ENCODE results near the gene CCDC149. TPM values are rescaled to one million over a fixed set of nuclear protein-coding genes. Genes with fewer than 3 reads are reported as not detected.

The CCDC149 gene
- total RNA-seq, 1 experiment from 2014 or later, result 8.9 TPM

DNA sequence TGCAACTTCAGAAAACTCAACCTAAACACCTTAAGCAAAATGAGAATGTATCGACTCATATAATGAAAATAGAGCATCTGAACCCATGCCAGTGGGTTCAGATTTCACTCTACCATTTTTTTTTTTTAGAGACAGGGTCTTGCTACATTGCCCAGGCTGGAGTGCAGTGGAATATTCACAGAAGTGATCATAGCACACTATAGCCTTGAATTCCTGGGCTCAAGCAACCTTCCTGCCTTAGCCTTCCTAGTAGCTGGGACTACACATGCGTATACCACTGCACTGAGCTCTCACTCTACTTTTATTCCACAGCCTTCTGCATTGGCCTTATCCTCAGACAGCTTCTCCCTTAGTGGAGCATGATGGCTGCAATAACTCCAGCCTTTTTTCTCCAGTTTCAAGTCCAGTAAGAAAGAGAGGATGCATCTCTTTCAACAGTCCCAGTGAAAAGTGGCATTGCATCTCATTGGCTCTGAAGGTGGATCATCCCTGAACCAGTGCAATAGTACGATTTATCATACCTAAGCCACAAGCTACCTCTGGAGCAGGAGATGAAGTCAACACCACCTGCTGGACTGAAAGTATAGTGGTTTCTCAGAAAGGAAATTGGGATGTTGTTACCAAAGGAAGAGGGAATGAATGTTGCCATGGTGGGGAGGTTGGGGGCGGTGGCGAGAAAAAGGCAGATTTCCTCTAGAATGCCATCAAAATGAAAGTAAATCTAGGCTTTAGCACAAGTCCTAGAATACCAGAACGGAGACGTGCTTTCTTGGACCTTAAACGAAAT lies 119.4 kb downstream of the CCDC149 start:
- no peak overlapping the region for H3K4me3 Mint-ChIP-seq (ENCODE audit: low read depth, unreplicated experiment)
- no TSS peak for BruUV-seq (replicated peaks)
- DNase-seq, result peak; percentile 16
- CTCF ChIA-PET, result interaction anchor here (0.7 to 1.8 kb wide), 7 partner anchors 23 to 228 kb away, joined by 3 to 5 read pairs (median 3); no protein-coding TSS in a partner anchor
- H3K27ac Mint-ChIP-seq (ENCODE audit: unreplicated experiment), result no peak overlapping the region
- H3K27me3 Mint-ChIP-seq (ENCODE audit: unreplicated experiment), result no peaks in the 10 kb centered on the region
- no peaks in the 10 kb centered on the region for H3K9me3 Mint-ChIP-seq (ENCODE audit: low read depth, unreplicated experiment)
- intact Hi-C loops (cut with micrococcal nuclease; ENCODE audit: unreplicated experiment), result loop anchor here (5.0 to 10.0 kb wide), 4 partner anchors 41 to 309 kb away; partner anchors contain the start of gene DHX15
- TF ChIP-seq, protein P1, sequence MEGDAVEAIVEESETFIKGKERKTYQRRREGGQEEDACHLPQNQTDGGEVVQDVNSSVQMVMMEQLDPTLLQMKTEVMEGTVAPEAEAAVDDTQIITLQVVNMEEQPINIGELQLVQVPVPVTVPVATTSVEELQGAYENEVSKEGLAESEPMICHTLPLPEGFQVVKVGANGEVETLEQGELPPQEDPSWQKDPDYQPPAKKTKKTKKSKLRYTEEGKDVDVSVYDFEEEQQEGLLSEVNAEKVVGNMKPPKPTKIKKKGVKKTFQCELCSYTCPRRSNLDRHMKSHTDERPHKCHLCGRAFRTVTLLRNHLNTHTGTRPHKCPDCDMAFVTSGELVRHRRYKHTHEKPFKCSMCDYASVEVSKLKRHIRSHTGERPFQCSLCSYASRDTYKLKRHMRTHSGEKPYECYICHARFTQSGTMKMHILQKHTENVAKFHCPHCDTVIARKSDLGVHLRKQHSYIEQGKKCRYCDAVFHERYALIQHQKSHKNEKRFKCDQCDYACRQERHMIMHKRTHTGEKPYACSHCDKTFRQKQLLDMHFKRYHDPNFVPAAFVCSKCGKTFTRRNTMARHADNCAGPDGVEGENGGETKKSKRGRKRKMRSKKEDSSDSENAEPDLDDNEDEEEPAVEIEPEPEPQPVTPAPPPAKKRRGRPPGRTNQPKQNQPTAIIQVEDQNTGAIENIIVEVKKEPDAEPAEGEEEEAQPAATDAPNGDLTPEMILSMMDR (IDR thresholded peaks at IDR 0.05; ENCODE audit: unreplicated experiment), result no peak
- peaks cover 11% of the 10 kb centered on the region for H3K36me3 Mint-ChIP-seq (ENCODE audit: insufficient read depth, unreplicated experiment)
- peaks cover 38% of the 10 kb centered on the region for H3K4me1 Mint-ChIP-seq (ENCODE audit: low read depth, unreplicated experiment)

- CTCF ChIA-PET, result interaction anchor here (1.4 to 1.8 kb wide), 2 partner anchors 50 to 188 kb away, joined by 3 to 5 read pairs; no protein-coding TSS in a partner anchor
- no peak overlapping the region for H3K27ac Mint-ChIP-seq (ENCODE audit: unreplicated experiment)
- intact Hi-C loops (cut with micrococcal nuclease; ENCODE audit: unreplicated experiment), result loop anchor here (5.0 to 10.0 kb wide), 4 partner anchors 40 to 308 kb away; partner anchors contain the start of gene DHX15
- no peaks in the 10 kb centered on the region for H3K9me3 Mint-ChIP-seq (ENCODE audit: low read depth, unreplicated experiment)
- no peak overlapping the region for H3K4me3 Mint-ChIP-seq (ENCODE audit: low read depth, unreplicated experiment)
- no peaks in the 10 kb centered on the region for H3K27me3 Mint-ChIP-seq (ENCODE audit: unreplicated experiment)
- no TSS peak for BruUV-seq (replicated peaks)
- H3K36me3 Mint-ChIP-seq (ENCODE audit: insufficient read depth, unreplicated experiment), result peaks cover 11% of the 10 kb centered on the region
- H3K4me1 Mint-ChIP-seq (ENCODE audit: low read depth, unreplicated experiment), result peaks cover 38% of the 10 kb centered on the region
- DNase-seq, result no peak
- TF ChIP-seq, protein P1 (IDR thresholded peaks at IDR 0.05; ENCODE audit: unreplicated experiment), result no peak
Measured at GRCh38 chr4:24792552-24792951, 120.3 kb downstream of the CCDC149 start.

DNA sequence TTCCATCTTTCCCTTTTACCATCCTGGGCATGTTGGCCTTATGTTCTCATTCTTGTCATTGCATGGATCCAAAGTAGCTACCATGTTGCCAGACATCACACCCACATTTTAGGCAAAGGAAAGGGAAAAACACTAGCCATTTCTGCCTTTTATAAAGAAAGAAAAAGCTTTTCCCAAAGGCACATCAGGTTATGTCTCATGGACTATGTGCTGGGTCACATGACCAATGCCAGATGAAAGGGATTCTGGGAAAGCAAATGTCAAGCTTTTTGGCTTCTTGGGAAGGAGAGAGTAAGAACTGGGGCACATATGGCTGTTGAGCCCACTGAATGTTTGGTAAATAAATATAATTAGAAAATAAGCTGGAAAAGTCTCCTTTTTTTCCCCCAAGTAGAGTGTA lies 121.8 kb downstream of the CCDC149 start:
- TF ChIP-seq, protein P1 (IDR thresholded peaks at IDR 0.05; ENCODE audit: unreplicated experiment), result no peak
- no peak overlapping the region for H3K4me3 Mint-ChIP-seq (ENCODE audit: low read depth, unreplicated experiment)
- peaks cover 11% of the 10 kb centered on the region for H3K36me3 Mint-ChIP-seq (ENCODE audit: insufficient read depth, unreplicated experiment)
- H3K4me1 Mint-ChIP-seq (ENCODE audit: low read depth, unreplicated experiment), result peaks cover 37% of the 10 kb centered on the region
- CTCF ChIA-PET, result no interaction called here
- no peak for DNase-seq
- BruUV-seq (replicated peaks), result no TSS peak
- no peaks in the 10 kb centered on the region for H3K27me3 Mint-ChIP-seq (ENCODE audit: unreplicated experiment)
- H3K9me3 Mint-ChIP-seq (ENCODE audit: low read depth, unreplicated experiment), result no peaks in the 10 kb centered on the region
- intact Hi-C loops (cut with micrococcal nuclease; ENCODE audit: unreplicated experiment), result loop anchor here (5.0 to 10.0 kb wide), 4 partner anchors 39 to 306 kb away; partner anchors contain the start of gene DHX15
- no peak overlapping the region for H3K27ac Mint-ChIP-seq (ENCODE audit: unreplicated experiment)

- Mint-ChIP-seq H3K36me3 (ENCODE audit: insufficient read depth, unreplicated experiment) (no peaks in the 10 kb centered on the region), H3K9me3 (ENCODE audit: low read depth, unreplicated experiment) (no peaks in the 10 kb centered on the region), H3K27ac (ENCODE audit: unreplicated experiment) (no peak overlapping the region), H3K27me3 (ENCODE audit: unreplicated experiment) (no peaks in the 10 kb centered on the region), H3K4me3 (ENCODE audit: low read depth, unreplicated experiment) (no peak overlapping the region), H3K4me1 (ENCODE audit: low read depth, unreplicated experiment) (no peaks in the 10 kb centered on the region)
- no TSS peak for BruUV-seq (replicated peaks)
- intact Hi-C loops (cut with micrococcal nuclease; ENCODE audit: unreplicated experiment), result no loop called here
- DNase-seq, result no peak
- CTCF ChIA-PET, result no interaction called here
- TF ChIP-seq, protein P1 (IDR thresholded peaks at IDR 0.05; ENCODE audit: unreplicated experiment), result no peak
Measured at GRCh38 chr4:24783506-24783905, 129.3 kb downstream of the CCDC149 start.

Data from Calu3 (cell line).